HL-60 (cell line): Measurements from ENCODE around the gene ATP8A2.

Source experiments
- DNase-seq, 2 experiments: peaks; one replicate each; pipeline ENCODE4 v3.0.0-alpha.2; 2010 to 2020; ENCODE audit warnings: low read depth in 1 of 2, low spot score in 1 of 2
- H3K27ac ChIP-seq: fragments of 250-450 bp; sonication (Bioruptor Pico); replicated peaks from 2 replicates; pipeline ENCODE4 v1.5.1; 2020; ENCODE audit warnings: mild to moderate bottlenecking, moderate library complexity
- H3K27me3 ChIP-seq: fragments of 250-450 bp; sonication (Bioruptor Pico); 2 replicates; pipeline ENCODE4 v1.5.1; 2021; ENCODE audit warnings: mild to moderate bottlenecking, moderate library complexity; ENCODE audit not compliant: insufficient read depth, poor library complexity, severe bottlenecking
- H3K4me3 ChIP-seq: replicated peaks from 2 replicates; pipeline ENCODE4 v1.5.1; 2011; ENCODE audit warnings: mild to moderate bottlenecking, control low read depth, low read length; ENCODE audit not compliant: insufficient read depth
- GABPA ChIP-seq: IDR thresholded peaks from 2 replicates; pipeline ENCODE4 v1.6.1; 2012; ENCODE audit warnings: low read depth
- POLR2AphosphoS5 ChIP-seq: IDR thresholded peaks from 2 replicates; pipeline ENCODE4 v1.6.1; 2012; ENCODE audit warnings: low read depth
- REST ChIP-seq: IDR thresholded peaks from 2 replicates; pipeline ENCODE4 v1.6.1; 2012; ENCODE audit warnings: low read depth; ENCODE audit not compliant: insufficient replicate concordance
- SPI1 ChIP-seq: IDR thresholded peaks from 2 replicates; pipeline ENCODE4 v1.6.1; 2012; ENCODE audit warnings: low read depth, mild to moderate bottlenecking, borderline replicate concordance
- TF ChIP-seq, protein P1 (sequence below): IDR thresholded peaks from one replicate; pipeline ENCODE4 v1.5.1; 2011; ENCODE audit warnings: low read length, control low read depth, inconsistent platforms; ENCODE audit not compliant: insufficient read depth

ATP8A2 gene

DNA sequence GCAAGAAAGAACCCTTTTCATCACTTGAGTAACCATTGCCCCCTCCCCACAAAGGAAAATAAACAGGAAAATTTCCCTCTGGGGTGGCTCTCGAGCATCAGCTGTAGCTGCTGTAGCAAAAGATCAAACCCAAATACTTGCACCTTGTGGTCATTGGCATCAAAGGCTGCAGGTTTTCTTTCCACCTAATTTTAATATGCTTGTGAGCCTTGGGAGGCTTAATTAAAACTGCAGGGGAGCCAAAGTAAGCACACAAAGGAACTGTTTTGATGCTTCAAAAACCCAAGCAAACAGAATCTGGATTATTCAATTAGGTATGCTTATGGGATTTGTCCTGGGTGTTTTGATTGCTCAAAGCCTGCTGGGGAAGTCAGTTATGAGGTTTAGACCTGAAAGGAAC is 560.6 kb downstream of the ATP8A2 start:
- Histone ChIP-seq H3K4me3 (no peak overlapping the region), H3K27me3 (no peaks in the 10 kb centered on the region), H3K27ac (no peak overlapping the region)
- no peak for DNase-seq
- TF ChIP-seq POLR2AphosphoS5 = no peak
- TF ChIP-seq GABPA = no peak
- no peak for TF ChIP-seq REST
- TF ChIP-seq SPI1 = no peak

- TF ChIP-seq GABPA (no peak), POLR2AphosphoS5 (no peak), SPI1 (no peak), REST (no peak)
- TF ChIP-seq, protein P1, sequence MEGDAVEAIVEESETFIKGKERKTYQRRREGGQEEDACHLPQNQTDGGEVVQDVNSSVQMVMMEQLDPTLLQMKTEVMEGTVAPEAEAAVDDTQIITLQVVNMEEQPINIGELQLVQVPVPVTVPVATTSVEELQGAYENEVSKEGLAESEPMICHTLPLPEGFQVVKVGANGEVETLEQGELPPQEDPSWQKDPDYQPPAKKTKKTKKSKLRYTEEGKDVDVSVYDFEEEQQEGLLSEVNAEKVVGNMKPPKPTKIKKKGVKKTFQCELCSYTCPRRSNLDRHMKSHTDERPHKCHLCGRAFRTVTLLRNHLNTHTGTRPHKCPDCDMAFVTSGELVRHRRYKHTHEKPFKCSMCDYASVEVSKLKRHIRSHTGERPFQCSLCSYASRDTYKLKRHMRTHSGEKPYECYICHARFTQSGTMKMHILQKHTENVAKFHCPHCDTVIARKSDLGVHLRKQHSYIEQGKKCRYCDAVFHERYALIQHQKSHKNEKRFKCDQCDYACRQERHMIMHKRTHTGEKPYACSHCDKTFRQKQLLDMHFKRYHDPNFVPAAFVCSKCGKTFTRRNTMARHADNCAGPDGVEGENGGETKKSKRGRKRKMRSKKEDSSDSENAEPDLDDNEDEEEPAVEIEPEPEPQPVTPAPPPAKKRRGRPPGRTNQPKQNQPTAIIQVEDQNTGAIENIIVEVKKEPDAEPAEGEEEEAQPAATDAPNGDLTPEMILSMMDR = no peak
- no peaks in the 10 kb centered on the region for H3K27me3 ChIP-seq
- no peak overlapping the region for H3K4me3 ChIP-seq
- no peak for DNase-seq
- no peak overlapping the region for H3K27ac ChIP-seq
Observed at GRCh38 chr13:25933520-25933919, 561.7 kb downstream of the ATP8A2 start.

DNA sequence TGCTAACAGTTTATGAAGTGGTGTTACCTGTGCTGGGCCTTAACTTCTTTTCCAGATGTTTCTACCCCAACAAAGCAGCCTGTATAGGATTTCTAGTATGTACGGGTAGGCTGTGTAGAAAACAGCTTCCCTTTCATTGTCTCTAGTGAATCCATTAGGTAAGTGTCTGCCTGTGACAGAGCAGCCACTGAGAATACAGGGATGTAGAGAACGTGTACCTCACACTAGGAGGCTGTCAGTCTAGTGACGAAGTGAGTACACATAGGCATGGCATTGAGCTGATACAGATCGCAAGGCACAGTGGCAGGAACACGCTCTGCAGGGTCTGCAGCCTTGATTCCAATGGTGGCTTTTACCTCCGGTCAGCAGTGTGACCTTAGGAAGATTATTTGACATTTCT is 562.4 kb downstream of the ATP8A2 start:
- H3K27ac ChIP-seq = no peak overlapping the region
- no peak for DNase-seq
- no peak overlapping the region for H3K4me3 ChIP-seq
- no peaks in the 10 kb centered on the region for H3K27me3 ChIP-seq
- TF ChIP-seq GABPA (no peak), REST (no peak)
- TF ChIP-seq, protein P1 = no peak
